Left lobe of liver (tissue), 2 donors: ENCODE data around the gene CABLES2. TPM values are rescaled to one million over a fixed set of nuclear protein-coding genes. Genes with fewer than 3 reads are reported as not detected.

Source experiments
- ATAC-seq: fragments of 200-7000 bp; cut with Tn5 transposase; one replicate; pipeline ENCODE4 v1.9.1; 2020; ENCODE audit warnings: mild to moderate bottlenecking, moderate library complexity
- DNase-seq: peaks from one replicate; pipeline ENCODE4 v3.0.0-alpha.2; 2020; ENCODE audit warnings: low spot score
- total RNA-seq: library from RNA; stranded (reverse); gene quantifications from one replicate; pipeline ENCODE4 v1.2.1, GENCODE V29; 2021
- donor health status: DM: no; HTN: no; CAD: no; lungs with moderate emphysema.
- donor health status: DM: no; HTN: yes; CAD: no.

CABLES2 gene
- total RNA-seq, 1 donor from 2014 or later: 1.8 TPM

DNA sequence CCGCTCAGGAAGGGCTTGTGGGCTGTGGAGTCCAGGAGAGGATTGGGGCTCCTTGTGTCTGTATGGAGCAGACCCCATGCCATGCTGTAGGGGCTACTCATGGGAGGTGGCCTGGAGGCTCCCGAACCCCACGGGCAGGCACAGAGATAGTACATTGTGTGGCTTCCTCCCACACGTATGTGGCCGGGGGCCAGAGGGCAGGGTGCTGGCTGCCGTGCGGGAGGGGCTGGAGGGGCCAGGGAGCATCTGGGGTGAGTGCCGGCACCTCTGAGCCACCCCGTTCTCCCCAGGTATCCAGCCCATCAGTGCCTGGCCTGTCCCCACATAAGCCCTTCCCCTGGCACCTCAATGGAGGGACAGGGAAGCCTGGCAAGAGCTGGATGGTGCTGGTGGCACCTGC lies 12.7 kb upstream of the CABLES2 start:
- no peak for DNase-seq

DNA sequence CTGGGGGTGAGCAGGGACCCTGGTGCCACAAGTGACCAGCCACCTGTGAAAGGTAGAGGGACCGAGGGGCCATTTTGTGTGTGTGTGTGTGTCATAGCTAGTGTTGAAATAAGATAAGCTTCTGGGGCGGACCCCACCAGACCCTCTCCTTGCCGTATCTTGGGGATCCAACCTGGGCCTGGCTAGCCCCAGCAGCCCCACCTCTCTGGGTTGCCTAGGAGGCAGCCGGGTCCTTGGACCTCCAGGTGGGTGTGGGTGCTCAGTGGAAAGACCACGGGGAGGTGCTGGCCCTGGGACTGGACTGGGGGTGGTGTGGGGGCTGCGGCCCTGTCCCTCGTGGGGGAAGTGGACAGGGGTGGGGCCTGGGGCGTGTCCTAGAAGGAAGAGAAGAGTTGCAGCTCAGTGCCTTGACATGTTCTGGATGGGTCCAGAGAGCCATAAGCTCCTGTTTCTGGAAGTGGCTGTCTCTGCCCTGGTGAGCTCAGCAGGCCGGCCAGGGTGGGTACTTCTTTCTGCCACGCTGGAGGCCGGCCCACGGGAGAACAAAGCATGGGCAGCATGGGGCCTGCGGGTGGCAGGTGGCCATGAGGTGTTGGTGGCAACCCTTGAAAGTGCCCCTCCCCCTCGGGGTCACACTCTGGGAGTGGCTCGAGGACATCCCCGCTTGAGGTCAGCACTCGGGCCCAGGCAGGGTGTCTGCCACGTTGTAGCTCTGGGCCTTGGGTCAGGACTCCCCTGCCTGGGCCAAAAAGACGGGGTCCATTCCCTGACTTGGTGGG lies 11.8 kb upstream of the CABLES2 start:
- no peak for ATAC-seq
- DNase-seq: no peak

More for the DNA sequence above, 12.7 kb upstream of the CABLES2 start:
- ATAC-seq: no peak

DNA sequence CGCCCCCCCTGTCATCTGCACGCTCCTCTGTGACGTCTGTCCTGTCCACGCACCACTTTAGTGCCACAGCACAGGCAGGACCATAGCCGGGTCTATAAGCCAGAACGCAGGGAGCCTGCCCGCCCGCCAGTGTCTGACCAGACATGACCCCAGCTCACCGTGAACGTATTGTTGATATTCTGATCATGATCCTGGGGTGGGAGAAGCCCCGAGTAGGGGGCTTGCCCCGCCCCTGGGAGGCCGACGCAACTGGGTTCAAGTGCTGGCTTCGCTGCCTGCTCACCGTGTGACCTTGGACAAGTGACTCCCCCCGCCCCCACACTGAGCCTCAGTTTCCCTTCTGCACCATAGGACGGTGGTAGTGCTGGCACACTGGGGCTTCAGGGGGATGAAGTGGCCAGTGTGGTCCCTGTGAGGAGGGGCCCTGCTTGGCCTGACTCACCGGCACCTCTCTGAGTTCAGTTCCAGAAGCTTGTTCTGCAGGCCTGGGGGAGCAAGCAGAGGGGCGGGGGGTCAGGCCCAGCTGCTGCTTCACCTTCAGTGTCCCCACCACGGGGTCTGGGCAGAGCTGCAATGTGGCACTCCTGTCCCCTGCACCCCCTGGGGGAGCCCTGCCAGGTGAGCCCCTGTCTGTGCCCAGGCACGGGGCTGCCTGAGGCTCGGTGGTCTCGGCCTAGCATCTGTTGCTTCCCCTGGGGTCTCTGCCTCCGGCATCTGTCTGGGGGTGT lies 11.1 kb upstream of the CABLES2 start:
- DNase-seq (no peak), ATAC-seq (no peak)

DNA sequence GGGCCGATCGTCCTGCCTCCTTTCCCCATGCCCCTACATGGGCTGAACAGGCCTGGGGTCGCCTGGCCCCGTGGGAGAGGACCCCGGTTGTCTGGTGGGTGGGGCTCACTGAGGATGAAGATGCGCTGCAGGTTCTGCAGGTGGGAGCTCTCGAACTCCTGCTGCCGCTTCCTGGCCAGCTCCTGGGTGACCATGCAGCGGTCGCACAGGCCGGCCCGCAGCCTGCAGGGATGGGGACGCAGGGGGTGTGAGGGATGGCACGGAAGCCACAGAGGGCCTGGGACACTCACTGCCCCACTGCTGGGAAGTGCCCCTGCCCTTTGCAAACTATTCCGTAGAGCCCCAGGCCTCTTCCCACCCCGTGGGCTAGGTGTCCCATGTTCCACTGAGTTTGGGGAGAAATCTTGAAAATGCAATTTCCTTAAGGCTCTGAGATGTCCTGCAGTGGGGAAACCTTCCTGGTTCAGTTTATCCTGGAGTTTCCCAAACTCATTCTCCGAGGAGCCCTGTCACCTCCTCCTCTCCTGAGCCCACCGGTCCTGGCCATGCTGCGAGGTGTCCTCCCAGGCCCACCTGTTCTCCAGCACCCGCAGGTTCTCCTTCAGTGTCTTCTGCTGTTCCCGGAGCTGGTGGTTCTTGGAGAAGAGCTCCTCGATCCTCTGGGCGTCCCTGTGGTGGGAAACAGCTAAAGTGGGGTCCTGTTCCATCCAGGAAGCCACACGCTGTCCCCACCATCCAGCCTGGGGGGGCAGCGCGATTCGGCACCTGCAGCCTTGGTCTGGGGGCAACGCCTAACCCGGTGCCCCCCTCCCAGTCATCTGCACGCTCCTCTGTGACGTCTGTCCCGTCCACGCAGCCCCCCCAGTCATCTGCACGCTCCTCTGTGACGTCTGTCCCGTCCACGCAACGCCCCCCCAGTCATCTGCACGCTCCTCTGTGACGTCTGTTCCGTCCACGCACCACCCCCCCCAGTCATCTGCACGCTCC lies 9.9 kb upstream of the CABLES2 start:
- DNase-seq (no peak), ATAC-seq (no peak)

DNA sequence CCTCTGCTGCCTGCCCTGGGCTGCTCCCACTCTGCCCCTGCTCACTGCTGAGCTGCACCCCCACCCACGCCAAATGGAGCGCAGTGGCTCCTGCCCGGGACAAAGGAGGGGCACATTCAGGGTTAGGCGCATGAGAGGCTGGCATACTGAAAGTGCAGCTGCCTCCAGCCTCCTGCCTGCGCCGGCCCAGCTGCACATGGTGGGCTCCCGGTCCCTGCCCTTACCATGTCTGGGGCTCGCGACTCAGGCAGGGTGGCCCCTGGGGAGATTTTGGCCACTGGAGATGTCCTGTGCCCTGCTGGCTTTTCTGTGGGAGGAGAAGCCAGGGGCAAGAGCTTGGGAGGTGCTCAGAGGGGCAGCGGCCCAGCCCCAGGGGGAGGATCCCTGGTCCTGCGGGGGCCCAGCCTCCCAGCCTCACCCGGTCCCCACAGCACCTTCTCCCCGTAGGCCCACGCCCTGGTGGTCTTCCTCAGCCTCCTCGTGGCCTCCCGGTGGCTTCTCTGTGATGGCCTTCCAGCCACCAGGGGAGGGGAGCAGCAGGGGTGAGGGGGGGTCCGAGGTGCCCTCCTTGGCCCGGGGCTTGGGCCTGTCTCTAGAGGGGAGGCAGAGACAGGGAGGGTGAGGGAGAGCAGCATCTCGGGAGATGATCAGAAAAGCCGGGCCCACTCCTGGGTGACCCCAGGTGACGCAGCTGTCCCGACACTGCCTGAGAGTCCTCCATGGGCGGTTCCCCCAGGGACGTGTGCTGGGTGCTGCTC lies 8.4 kb upstream of the CABLES2 start:
- ATAC-seq (no peak), DNase-seq (no peak)

DNA sequence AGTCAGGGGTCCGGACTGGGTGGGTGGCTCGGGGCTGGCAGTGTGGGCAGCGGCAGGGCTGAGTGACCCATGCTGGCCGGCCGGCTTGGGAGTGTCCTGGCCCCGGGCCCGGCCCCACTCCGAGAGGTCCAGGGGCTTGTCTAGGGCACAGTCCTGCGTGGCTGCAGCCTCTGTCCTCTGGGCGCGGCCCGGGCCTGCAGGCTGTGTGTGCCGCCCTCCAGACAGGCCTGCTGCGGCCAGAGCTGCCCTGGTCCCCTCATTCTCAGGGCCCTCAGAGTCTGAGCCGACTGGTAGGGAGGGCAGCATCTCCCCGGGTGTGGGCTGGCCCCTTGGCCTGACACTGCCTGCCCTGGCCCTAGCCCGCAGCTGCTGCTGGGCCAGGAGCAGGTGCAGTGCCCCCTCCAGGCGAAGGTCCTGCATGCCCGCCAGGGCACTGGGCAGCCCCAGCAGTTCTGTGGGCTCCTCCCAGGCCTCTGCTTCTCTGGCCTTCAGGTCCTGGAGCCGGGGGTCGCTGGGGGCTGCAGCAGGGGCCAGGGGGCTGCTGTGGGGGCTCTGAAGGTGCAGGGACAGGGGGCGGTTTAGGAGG lies 6.9 kb upstream of the CABLES2 start:
- no peak for DNase-seq
- no peak for ATAC-seq

DNA sequence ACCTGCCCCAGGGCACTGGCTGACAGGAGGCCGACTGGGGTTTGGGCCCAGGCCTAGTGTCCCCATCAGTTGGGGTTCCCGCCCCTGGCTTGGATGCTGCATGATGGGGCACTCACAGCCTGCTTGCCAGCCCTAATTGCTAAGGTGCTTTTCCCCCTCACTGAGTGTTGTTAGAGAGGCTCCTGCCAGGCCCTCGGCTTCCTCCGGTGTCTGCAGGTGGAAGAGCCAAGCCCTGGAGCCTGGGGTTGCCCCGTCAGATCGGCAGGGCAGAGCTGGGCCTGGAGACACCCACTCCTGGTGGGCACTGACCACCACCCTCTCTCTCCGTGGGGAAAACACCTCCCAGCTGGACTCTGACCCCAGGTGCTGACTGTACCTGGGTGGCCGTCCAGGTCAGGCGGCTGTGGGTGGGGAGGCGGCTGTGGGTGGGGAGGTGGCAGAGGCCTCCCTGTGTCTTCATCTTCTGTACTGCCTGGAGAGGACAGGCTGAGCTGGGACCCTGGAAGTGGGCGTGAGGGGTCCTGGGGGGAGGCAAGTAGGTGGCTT lies 6.0 kb upstream of the CABLES2 start:
- ATAC-seq (no peak), DNase-seq (no peak)

DNA sequence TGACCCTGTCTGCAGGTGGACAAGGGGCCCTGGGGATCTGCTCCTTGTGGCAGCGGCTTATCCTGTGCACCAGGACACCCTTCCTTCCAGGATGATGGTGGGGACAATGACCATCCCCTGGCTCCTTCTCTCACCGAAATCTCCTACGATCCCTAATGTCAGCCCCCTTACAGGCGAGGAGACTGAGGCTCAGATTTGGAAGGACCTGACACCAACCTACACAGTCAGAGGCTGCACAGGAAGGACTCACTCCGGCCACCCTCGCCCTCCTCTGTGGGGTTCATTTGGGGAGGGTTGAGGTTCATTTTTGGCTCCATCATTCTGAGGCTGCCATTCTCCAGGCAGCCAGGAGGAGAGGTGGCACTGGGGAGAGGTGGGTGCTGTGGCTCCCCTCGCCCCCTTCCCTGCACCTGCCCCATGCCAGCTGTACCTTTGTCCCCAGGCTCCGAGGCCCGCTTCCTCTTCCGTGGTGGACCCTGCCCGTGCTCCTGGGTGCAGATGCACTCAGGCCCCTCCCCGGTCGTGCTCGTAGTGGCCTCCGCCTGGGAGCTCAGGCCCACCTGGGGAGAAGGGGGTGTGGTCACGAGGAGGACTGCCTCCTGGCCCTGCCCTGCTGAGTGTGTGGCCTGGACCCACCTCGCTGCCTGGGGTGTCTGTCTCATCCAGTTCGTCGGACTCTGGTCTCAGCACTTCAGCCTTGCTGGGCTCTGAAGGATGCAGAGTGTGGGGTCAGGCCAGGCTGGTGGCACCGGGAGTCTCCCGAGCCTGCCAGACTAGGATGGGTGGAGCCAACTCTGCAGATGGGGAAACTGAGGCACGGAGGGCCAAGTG lies 5.3 kb upstream of the CABLES2 start:
- ATAC-seq: no peak
- DNase-seq: no peak

DNA sequence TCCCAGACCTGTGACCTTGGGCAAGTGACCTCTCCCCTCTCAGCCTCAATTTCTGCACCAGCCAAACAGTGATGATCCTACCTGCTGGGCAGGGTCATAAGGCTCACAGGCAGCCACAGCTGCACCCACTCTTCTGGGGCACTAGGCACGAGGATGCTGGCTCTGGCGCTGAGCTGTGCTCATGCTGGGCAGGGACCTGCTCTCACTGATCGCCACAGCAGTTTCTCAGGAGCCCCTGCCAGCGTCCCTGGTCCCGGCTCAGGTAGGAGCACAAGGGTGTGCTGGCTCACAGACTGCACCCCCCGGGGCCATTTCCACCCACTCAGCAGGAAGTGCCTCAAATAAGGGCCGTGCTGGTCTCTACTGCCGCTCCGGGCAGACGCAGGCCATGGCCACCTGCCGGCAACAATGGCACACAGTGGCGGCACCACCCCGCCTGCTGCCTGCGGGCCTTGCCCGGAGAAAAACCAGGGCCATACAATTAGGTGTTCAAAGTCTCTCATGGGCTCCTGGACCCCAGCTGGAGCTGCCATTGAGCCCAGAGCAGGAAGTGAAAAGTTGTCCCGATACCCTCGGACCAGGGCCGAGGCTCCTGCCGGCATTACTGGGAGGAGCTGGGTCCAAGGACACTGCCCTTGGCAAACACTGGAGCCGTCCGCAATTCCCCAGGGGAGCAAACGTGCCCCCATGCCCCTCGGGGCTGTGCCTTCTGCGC lies 4.6 kb upstream of the CABLES2 start:
- ATAC-seq (no peak), DNase-seq (no peak)

DNA sequence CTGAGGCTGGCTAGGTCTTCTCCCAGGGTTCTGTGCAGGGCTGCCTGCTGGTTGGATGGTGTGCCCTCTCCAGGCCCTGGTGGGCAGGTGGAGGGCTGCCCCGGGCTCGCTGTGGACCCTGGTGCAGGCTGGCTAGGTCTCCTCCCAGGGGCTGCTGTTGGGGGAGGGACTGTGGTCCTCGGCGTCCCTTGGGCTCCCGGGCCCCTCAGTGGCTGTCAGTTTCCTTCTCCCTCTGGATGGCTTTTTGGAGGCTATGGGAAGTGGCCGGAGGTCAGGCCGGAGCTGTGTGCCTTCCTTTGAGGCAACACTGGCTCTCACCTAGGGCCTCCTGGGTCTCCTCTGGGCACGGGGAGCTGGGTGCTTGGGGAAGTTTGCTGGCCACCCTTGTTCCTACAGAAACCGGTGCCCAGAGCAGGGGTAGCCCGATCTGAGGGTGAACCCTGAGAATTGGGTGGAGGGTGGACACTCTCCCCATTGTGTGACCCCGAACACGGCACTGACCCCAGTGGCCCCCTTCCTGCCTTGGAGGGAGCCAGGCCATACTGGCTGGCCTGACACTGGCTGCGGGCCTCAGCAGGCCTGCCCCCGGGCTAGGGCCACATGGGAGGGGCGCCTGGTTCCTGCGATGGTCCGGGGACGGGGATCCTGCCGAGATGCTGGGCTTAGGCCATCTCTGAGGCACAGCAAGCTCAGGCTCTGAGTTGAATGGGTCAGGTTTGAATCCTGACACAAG lies 3.8 kb upstream of the CABLES2 start:
- DNase-seq (no peak), ATAC-seq (no peak)

DNA sequence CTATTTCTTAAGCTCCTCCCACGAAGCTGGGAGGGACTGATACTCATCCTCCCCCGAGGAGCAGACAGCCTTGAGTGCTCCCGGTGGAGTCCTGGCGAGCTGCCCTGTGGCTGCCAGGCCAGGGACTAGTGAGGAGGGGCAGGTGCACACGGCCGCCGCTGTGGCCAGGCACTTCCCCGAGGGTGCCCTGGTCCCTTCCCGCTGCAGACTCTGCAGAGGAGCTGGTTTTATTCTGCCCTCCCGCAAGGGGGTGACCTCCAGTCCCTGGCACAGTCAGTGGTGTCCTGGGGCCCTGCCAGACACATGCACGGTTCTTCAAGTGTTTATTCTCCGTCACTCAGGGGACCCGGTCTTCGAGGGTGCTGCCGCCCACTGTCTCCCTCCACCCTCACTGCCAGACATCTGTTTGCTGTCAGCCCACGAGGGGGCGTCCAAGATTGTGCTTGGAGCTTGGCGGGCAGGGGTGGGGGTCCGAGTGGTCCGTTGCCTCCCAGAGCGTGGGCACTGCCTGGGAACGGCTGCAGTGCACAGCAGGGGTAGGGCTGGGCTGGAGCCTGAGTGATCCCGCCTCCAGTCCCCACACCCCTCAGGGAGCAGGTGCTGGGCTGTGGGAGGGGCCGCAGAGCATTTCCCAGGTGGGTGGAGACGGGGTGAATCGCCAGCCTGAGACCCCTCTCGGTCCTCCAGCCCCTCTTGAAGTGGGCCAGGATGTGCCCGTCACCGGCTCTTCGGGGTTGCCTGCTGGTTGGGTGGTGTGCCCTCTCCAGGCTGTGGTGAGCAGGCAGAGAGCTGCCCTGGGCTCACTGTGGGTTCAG lies 3.1 kb upstream of the CABLES2 start:
- ATAC-seq (no peak), DNase-seq (no peak)

DNA sequence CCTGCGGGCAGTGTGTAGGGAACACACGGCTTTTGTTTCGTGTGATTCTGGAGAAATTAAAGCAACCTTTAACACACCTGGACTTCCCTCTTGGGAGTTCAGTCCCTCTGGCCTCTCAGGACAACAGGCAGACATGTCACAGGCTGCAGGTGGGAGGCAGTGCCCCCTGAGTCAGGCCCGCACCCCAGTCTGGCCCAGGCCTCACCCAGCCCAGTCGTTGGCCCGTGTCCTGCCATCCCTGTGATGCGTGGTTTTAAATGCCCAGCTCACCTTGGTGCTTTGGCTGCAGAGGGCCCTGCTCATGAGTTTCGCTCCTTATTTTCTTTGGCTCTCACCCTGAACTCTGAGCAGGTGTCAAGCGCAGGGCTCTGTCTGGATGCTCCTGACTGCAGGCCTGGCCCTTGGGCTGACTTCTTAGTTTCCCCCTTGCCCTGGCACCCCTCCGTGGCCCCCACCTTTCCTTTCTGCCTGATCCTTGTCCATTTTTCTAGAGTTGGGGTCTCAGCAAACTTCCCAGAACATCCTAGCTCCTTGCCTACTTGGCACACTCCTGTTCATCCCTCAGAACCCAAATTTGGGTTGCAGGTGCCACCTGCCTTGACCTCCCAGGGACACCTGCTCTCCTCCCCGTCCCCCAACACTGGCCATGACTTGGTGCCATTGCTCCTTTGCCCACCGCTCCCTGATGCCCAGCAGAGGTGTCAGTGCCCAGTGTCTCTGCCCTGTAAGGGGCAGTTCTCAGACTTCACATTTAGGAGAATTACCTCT lies 2.2 kb upstream of the CABLES2 start:
- DNase-seq (no peak), ATAC-seq (no peak)

DNA sequence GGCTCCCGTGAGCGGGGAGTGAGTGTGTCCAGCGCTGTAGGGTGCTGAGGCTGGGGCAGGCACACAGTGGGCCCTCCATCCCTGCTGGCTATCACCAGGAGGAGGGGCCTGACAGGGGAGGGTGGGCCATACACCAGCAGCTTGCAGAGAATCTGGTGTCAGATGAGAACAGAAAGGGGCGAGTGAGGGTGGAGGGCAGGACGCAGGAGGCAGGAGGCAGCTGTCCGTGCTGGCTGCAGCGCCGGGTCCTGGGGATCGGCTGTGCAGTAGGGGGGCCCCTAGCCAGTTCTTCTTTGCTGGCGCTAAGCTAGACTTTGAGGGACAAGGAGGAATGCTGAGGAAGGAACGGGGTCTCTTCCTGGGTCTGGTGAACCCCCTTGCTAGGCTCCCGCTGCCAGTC lies 1.6 kb upstream of the CABLES2 start:
- no peak for DNase-seq
- no peak for ATAC-seq

DNA sequence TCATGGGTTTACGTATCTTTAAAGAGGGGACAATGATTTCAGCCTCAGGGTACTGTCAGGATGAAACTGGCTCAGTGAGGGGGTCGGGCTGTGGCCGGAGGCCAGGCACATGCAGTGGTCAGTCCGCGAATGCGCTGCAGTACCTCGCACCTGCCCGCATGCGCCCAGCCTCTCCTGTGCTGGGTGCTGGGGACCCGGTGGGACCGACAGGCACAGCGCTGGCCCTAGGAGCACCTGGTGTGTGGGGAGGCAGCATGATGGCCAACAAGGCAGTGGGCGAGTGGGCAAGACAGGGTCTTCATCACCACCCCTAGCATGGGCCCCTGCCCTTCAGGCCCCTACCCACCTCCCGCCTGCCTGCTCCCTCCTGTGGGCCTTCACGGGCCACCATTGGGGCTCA lies 970 bp upstream of the CABLES2 start:
- ATAC-seq (no peak), DNase-seq (no peak)

DNA sequence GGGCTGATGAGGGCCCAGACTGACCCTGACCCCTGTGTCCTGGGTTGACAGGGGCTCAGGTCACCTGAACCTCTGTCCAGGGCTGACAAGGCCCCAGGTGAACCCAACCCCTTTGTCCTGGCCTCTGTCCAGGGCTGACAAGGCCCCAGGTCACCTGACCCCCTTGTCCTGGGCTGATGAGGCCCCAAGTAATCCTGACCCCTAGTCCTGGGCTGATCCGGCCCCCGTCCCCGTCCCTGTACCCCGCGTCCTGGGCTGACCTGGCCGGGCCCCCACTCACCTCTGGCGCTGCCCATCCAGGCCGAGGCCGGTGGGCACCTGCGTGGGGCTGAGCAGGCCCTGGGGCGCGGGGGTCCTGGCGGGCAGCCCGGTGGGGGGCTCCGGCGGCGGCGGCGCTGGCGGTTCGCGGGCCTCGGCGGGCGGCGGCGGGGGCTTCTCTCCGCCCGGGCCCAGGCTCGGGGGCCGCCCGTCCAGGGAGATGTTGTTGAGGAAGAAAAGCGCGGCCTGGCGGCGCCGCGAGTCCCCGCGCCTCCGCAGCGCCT lies 379 bp downstream of the CABLES2 start:
- peak; percentile 66 for DNase-seq
- no peak for ATAC-seq
